ENCODE measurements around the gene PAWR. TPM values are rescaled to one million over a fixed set of nuclear protein-coding genes. Genes with fewer than 3 reads are reported as not detected.
A peak's percentile ranks its signal among the peaks of the same experiment; 100 is the strongest.
"Not testable (repeated sequence)": the region's sequence is repeated elsewhere in the genome, so short reads cannot be mapped to it uniquely, and the experiment has no call there.

Gene PAWR
- polyA plus RNA-seq, 1 donor: 146 TPM

- no peak for DNase-seq
Measured at GRCh38 chr12:79688376-79689060, 2.2 kb downstream of the PAWR start.

- DNase-seq: peak; percentile 27
Measured at GRCh38 chr12:79687711-79688260, 3.0 kb downstream of the PAWR start.

DNA sequence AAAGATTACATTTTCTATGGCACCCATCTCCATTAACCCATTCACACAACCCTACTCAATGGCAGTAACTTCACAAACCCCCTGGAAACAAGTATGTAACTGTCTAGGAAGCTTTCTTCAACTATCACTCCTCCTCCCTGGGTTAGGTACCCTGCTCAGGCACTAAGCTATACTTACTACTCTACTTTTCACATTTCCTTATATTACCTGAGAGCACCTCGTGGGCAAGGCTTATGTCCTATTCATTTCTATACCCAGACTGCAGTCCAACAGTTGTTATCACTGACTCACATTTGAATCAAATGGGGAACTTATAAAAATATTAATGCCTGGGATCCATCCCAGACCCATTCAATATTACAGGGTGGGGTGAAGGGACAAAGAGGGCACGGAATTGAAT is 4.6 kb downstream of the PAWR start:
- DNase-seq: no peak

DNA sequence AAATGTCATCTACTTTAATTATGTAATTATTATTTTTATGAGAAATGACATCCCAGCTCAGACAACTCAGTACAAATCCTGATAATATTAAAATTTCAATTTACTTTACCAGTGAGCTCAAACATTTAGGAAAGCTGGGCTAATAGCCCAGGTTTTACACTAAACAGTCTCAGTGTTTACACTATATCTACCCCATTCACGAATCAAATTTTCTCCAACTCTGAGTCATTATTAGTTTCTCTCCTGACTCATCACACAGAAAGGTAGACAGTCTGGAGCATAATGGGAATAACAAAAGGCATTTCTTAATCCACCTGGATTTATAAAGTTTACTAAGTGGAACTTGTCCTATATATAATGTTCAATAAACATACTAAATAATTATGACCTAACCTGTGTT is 5.7 kb downstream of the PAWR start:
- DNase-seq: no peak

GRCh38 chr12:79684338-79684737 is 6.4 kb downstream of the PAWR start:
- not testable (repeated sequence) for DNase-seq

DNA sequence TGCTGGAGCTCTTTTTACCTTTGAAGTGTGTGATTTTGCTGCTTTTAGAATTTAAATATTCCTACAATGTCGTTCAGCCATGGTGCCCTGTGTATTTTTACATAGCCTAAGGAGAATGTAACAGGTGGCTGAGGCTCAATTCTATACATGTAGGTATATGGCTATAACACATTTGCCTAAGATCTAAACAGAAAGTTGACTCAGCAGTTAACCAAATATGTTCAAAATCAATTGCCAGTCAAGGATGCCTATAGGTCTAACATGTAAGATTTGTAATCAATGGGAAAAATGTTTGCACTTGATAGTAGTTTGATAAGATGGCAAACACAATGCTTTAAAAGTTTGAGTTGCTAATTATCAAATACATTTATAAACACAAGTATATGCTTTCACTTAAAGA is 8.2 kb downstream of the PAWR start:
- no peak for DNase-seq

DNA sequence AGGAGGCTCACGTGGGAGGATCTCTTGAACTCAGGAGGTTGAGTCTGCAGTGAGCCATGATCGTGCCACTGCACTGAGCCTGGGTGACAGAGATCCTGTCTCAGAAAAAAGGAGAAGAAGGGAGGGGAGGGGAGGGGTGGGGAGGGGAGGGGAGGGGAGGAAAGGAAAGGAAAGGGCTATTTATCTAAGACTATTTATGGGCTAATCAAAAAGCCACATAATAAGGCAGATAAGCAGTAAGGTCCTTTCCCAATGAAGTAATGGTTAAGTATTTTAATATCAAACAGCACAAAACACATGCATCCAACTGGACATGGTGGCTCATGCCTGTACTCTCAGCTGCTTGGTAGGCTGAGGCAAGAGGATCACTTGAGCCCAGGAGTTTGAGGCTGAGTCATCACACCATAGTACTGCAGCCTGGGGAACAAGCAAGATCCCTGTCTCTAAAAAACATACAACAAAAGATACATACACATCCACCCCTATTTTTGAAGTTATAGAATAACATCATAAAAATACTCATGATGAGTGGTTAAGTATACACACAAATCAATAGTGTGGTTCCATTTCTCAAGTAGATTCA is 9.7 kb downstream of the PAWR start:
- DNase-seq: no peak

DNA sequence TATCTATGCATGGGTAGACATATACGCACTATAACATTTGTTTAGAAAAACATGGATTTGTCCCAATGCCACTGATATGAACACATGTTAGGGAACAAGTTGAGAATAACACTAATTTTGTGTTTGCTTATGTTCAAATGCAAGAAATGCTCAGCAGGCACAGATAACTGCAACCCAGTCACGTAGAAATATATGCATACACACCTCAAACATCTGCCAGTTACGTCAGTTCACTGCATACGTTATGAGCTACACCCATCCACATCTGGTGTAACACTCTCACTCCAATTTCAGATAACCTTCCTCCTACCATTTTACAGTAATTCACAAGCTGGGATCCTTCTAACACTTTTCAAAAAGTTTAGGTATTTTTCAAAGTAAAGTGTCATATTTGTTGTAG is 10.7 kb downstream of the PAWR start:
- no peak for DNase-seq

DNA sequence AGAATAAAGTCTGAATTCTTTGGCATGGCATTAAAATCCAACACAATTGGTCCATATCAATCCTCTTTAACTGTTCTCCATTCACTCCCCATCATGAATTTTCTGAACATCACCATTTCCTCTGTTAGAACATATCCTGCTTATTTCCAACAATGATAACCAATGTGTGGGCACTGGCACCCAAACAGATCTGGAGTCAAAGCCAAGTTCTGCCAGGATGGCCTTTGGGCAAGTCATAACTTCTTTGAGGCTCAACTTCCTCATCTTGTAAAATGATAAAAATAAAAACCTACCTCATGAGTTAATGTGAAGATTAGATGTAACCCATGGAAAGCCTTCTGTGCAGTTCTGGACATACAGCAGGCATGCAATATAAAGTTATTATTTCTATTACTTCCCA is 12.5 kb downstream of the PAWR start:
- DNase-seq: no peak

DNA sequence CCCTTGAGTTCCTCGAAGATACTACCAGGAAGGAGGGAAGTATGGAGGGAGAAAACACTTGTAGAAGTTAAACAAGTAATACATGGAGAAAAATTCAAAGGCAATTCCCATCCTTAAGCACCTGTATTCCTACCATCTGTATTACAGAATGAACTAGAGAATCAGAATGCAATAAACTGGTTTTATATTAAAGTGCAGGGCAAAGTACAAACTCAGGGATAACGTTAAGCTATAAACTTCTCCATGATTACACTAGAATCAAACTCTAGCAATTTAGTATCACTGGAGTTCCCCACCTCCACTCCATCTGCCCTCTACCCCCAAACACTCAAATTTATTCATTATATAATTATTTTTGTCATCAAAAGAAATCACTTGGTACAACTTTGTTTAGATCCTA is 13.1 kb downstream of the PAWR start:
- DNase-seq: no peak

DNA sequence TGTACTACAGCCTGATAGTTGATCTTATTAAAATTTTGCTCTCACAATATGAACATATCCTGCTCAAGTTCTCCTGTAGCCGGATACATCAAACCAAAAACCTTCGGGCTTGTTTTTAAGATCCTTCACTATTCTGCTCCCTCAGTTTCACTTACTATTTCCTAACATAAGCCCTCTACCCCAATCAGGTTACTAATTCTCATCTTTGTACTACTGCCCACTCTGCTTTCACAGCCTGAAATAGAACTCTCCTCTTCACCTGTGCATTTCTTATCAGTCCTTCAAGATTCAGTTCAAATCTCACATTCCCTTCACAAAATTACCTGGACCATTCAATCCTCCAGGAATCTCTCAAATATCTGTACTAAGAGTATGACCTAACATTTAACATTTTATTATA is 14.2 kb downstream of the PAWR start:
- no peak for DNase-seq

DNA sequence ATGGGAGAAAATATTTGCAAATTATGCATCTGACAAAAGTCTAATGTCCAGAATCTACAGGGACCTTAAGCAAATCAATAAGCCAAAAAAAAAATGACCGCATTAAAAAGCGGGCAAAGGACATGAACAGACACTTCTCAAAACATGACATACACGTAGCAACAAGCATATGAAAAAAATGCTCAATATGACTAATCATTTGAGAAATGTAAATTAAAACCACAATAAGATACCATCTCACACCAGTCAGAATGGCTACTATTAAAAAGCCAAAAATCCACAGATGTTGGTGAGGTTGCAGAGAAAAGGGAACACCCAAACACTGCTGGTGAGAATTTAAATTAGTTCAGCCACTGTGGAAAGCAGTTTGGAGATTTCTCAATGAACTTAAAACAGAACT is 16.1 kb downstream of the PAWR start:
- DNase-seq: no peak

GRCh38 chr12:79673354-79673753 is 17.4 kb downstream of the PAWR start:
- no peak for DNase-seq

DNA sequence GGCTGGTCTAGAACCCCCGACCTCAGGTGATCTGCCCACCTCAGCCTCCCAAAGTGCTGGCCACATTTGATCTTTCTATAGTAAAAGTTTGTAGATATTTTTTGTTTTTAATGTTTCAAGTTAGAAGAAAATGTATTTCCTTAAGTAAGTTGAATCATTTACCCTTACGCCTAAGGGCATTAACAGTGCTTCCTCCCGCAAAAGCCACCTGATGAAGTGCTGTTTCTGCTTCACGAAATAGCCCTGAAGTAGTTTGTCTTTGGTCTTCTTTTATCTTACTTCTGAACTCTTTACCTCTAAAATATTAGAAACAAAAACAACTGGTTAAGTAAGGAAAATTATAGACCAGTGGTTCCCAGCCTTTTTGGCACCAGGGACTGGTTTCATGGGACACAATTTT is 22.7 kb downstream of the PAWR start:
- no peak for DNase-seq

DNA sequence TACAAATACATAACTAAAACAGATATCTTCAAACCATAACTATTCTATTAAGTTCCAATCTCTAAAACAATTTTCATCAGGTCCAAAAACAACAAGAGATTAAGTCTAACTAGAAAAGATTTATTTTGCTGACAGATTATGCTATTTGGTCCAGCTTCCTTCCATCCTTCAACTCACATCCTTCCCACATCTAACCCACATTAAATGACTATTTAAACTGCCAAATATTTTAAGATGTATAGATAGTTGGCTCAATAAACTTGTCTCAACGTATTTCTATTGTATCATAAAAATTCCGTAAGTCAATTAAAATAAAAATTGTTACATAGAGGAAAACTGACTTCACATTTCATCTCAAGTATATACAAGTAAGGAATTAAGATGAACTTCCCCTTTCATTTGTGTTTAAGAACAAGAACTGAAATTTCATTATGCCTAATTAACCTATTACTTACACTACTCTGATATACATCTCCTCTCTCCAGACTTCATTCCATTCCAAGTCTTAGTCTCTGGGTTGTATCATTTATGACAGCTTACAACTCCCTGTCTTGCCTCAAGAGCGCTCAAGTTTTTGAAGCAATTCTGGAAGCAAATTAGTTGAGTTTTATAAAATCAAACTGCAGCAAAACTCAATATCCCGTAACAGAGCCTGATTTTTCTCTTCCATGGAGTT is 25.4 kb downstream of the PAWR start:
- no peak for DNase-seq

DNA sequence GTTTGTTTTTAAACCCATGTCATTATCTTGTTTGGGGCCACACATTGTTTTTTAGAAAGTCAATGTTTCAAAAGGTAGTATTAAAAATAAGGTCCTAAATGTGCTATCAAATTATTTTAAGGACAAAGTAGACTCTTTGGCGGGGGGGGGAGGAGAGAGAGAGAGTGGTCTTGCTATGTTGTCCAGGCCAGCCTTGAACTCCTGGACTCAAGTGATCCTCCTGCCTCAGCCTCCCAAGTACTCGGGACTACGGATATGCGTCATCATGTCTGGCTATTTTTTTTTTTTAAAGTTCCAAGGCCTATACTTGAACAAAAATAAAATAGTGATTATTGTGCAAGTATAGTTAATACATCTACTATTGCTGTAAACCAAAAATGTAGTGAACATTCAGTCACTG is 26.2 kb downstream of the PAWR start:
- DNase-seq: no peak

DNA sequence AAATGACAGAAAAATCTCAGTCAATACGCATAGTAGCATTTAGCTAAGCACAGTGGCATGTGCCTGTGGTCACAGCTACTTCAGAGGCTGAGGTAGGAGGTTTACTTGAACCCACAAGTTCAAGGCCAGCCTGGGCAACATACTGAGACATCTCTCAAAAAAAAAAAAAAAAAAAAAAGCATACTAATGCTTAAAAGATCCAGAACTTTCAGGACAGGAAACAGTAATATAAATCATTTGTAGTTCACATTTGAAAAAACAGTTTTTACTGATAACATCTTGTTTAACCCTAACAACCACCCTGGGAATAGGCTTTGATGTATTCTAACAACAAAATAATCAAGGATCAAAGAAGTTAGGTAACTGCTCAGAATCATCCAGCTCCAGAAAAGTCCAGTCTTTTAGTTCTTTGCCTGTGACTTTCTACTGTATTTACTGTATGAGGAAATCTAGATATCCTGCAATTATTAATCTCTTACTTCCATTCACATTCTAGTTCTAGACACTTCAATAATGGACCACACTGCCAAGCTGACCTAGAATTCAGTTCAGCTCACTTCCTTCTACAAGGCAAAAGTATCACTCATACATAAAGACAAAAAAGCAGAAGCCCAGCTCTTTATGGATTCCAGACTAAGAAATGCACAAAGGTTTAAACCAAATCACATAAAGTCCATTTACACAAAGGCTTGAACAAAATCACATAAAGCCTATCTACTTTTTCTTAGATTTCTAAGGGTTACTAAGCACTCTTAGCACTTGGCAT is 28.5 kb downstream of the PAWR start:
- no peak for DNase-seq

DNA sequence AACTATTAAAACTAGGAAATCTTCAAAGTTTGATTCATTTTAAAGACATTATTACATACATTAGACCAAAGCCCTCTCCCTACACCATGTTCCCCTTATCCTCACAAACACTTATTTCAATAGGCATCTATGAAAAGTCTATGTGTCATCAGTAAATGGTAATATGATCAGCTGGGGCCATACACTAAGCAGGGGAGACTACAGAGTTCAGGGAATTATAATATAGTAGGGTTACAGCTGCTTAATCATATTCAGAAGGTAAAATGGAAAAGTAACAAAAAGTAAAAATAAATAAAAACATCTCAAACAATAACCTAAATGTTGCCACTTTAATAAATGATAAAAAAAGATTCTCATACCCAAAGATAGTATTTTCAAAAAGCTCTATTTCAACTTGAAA is 29.1 kb downstream of the PAWR start:
- no peak for DNase-seq

GRCh38 chr12:79659961-79660431 is 30.8 kb downstream of the PAWR start:
- DNase-seq: no peak

DNA sequence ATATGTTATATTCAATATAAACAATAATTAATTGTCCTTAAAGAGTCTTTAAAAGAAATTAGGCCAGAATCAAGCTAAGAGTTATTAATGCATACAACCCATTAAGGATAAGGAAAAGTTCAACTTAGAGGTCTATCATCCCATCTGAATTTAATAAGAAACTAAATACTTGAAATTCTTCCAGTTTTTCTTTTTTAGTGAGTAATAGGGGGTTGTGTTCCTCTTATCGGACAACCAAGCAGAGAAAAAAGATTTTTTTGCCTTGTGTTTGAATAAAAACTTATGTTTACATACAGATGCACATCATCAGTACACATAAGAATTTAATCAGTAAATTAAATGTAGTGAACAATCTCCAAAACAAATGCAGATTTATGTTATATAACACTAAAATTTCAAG is 32.5 kb downstream of the PAWR start:
- DNase-seq: no peak

DNA sequence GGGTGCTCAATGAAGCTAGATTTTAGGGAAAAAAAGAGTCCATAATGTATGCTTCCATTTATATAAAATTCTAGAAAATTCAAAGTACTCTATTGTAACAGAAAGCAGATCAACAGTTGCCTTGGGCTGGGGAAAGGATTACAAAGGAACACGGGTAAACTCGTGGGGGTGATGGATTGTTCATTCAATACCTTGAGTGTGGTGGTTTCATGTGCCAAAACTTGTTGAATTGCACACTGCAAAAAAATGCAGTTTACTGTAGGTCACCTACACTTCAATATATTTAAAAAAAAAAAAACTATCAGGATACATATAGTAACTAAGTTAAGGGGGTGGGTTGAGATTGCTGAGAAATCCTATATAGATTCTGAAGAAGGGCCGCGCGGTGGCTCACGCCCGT is 33.6 kb downstream of the PAWR start:
- no peak for DNase-seq

DNA sequence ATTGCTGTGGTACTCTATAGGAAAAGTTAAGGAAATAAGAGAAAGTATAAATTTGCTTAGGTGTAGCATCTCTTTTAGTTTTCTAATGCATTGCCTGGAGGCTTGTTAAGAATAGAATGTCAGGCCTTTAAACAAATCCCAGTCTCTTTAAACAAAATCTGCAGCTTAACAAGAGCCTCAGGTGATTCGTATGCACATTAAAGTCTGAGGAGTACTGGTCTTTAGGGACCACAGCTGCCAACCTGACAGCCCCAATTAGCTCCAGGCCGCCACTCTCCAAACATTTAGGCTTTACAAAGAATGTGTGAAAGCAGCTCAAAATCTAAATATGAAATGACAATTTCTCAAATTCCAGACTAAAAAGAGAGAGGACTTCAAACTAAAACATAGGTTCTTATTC is 35.7 kb downstream of the PAWR start:
- DNase-seq: no peak

GRCh38 chr12:79652521-79652920 is 38.2 kb downstream of the PAWR start:
- no peak for DNase-seq
